MCF 10A (cell line): ENCODE results near the gene RNGTT. TPM values are rescaled to one million over a fixed set of nuclear protein-coding genes. Genes with fewer than 3 reads are reported as not detected.
"Not testable (repeated sequence)": the region's sequence is repeated elsewhere in the genome, so short reads cannot be mapped to it uniquely, and the experiment has no call there.

Source experiments
- BruUV-seq: library from RNA; stranded (reverse); fragments of 400-500 nt; replicated peaks from 2 replicates; lab custom pipeline; 2021; lab: Mats Ljungman, UMichigan
- CTCF ChIA-PET: fragments of 300-600 bp; sonication (Branson Sonifier 250); formaldehyde crosslinking; extraction: SDS; loops from one replicate; lab custom pipeline; 2021; ENCODE audit warnings: antibody characterized with exemption, inconsistent platforms; lab: Yijun Ruan, JAX
- POLR2A ChIA-PET: fragments of 300-600, 350-650 bp; sonication (Branson Sonifier 250); formaldehyde crosslinking; extraction: SDS; loops from one replicate; lab custom pipeline; 2020; ENCODE audit warnings: antibody characterized with exemption, inconsistent platforms; lab: Yijun Ruan, JAX
- DNase-seq: peaks from one replicate; pipeline ENCODE4 v3.0.0-alpha.2; 2018; ENCODE audit not compliant: unreplicated experiment
- H3K27ac Mint-ChIP-seq: one replicate; pipeline ENCODE4 v1.8.0; 2022; ENCODE audit warnings: mild to moderate bottlenecking, low read depth, mixed read lengths; ENCODE audit not compliant: unreplicated experiment
- H3K27me3 Mint-ChIP-seq: one replicate; pipeline ENCODE4 v1.8.0; 2022; ENCODE audit warnings: mixed read lengths; ENCODE audit not compliant: insufficient read depth, unreplicated experiment
- H3K36me3 Mint-ChIP-seq: one replicate; pipeline ENCODE4 v1.8.0; 2022; ENCODE audit warnings: mild to moderate bottlenecking, moderate library complexity, mixed read lengths; ENCODE audit not compliant: insufficient read depth, unreplicated experiment
- H3K4me1 Mint-ChIP-seq: one replicate; pipeline ENCODE4 v1.8.0; 2022; ENCODE audit warnings: mixed read lengths; ENCODE audit not compliant: insufficient read depth, unreplicated experiment
- H3K4me3 Mint-ChIP-seq: one replicate; pipeline ENCODE4 v1.8.0; 2022; ENCODE audit warnings: mild to moderate bottlenecking, moderate library complexity, mixed read lengths; ENCODE audit not compliant: unreplicated experiment
- H3K9me3 Mint-ChIP-seq: one replicate; pipeline ENCODE4 v1.8.0; 2022; ENCODE audit warnings: mixed read lengths; ENCODE audit not compliant: unreplicated experiment
- intact Hi-C: fragments of 100-400 bp; cut with micrococcal nuclease; formaldehyde crosslinking; loops from 2 replicates; pipeline ENCODE4 v1.14.1; 2022
- total RNA-seq: library from RNA; stranded (reverse); gene quantifications from 2 replicates; pipeline ENCODE4 v1.2.3, GENCODE V29; 2022
- TF ChIP-seq, protein P1 (sequence below): fragments of 200-600 bp; IDR thresholded peaks from one replicate; pipeline ENCODE4 v1.8.0; 2022; ENCODE audit warnings: antibody characterized with exemption, mild to moderate bottlenecking; ENCODE audit not compliant: unreplicated experiment

The RNGTT gene
- total RNA-seq, 1 experiment from 2014 or later: 14.6 TPM

DNA sequence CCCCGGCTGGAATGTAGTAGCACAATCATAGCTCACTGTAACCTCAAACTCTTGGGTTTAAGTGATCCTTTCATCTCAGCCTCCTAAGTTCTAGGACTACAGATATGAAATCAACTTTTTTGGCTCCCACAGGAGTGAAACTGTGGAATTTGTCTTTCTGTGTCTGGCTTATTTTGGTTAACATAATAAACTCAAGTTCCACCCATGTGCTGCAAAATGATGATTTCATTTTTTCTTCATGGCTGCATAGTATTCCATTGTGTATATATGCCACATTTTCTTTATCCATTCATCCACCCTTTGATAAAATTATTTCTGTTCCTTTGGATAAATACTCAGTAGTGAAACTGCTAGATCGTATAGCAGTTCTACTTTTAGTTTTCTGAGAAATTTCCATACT, 29.9 kb downstream of the RNGTT start:
- no peaks in the 10 kb centered on the region for H3K4me1 Mint-ChIP-seq
- BruUV-seq: no TSS peak
- POLR2A ChIA-PET: interaction anchor here (0.8 kb wide), 1 partner anchor 418 kb away, joined by 3 read pairs; no protein-coding TSS in a partner anchor
- intact Hi-C loops: no loop called here
- H3K27me3 Mint-ChIP-seq: no peaks in the 10 kb centered on the region
- no peak overlapping the region for H3K27ac Mint-ChIP-seq
- peaks cover 13% of the 10 kb centered on the region for H3K9me3 Mint-ChIP-seq
- H3K36me3 Mint-ChIP-seq: peaks cover 32% of the 10 kb centered on the region
- no peak overlapping the region for H3K4me3 Mint-ChIP-seq
- CTCF ChIA-PET: no interaction called here
- DNase-seq: no peak
- TF ChIP-seq, protein P1, sequence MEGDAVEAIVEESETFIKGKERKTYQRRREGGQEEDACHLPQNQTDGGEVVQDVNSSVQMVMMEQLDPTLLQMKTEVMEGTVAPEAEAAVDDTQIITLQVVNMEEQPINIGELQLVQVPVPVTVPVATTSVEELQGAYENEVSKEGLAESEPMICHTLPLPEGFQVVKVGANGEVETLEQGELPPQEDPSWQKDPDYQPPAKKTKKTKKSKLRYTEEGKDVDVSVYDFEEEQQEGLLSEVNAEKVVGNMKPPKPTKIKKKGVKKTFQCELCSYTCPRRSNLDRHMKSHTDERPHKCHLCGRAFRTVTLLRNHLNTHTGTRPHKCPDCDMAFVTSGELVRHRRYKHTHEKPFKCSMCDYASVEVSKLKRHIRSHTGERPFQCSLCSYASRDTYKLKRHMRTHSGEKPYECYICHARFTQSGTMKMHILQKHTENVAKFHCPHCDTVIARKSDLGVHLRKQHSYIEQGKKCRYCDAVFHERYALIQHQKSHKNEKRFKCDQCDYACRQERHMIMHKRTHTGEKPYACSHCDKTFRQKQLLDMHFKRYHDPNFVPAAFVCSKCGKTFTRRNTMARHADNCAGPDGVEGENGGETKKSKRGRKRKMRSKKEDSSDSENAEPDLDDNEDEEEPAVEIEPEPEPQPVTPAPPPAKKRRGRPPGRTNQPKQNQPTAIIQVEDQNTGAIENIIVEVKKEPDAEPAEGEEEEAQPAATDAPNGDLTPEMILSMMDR: no peak

DNA sequence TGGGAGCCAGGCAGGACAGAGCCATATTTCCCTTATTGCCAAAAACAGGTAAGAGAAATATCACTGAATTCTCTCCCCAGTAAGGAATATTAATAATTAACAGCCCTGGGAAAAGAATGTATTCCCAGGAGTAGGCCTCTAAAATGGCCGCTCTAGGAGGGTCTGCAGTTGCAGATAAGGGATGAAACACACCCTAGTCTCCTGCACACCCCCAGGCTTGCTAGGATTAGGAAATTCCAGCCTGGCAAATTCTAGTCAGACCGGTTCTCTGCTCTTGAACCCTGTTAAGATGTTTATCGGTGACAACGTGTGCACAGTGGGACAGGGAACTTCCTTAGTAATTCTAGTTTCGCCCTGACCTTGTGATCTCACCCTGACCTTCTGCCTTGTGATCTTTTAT, 31.4 kb downstream of the RNGTT start:
- H3K27ac Mint-ChIP-seq, intact Hi-C loops, H3K27me3 Mint-ChIP-seq, H3K4me3 Mint-ChIP-seq, H3K9me3 Mint-ChIP-seq, DNase-seq, BruUV-seq, H3K4me1 Mint-ChIP-seq, POLR2A ChIA-PET: not testable (repeated sequence)
- CTCF ChIA-PET: interaction anchor here (0.7 kb wide), 1 partner anchor 104 kb away, joined by 3 read pairs; no protein-coding TSS in a partner anchor
- peaks cover 23% of the 10 kb centered on the region for H3K36me3 Mint-ChIP-seq

DNA sequence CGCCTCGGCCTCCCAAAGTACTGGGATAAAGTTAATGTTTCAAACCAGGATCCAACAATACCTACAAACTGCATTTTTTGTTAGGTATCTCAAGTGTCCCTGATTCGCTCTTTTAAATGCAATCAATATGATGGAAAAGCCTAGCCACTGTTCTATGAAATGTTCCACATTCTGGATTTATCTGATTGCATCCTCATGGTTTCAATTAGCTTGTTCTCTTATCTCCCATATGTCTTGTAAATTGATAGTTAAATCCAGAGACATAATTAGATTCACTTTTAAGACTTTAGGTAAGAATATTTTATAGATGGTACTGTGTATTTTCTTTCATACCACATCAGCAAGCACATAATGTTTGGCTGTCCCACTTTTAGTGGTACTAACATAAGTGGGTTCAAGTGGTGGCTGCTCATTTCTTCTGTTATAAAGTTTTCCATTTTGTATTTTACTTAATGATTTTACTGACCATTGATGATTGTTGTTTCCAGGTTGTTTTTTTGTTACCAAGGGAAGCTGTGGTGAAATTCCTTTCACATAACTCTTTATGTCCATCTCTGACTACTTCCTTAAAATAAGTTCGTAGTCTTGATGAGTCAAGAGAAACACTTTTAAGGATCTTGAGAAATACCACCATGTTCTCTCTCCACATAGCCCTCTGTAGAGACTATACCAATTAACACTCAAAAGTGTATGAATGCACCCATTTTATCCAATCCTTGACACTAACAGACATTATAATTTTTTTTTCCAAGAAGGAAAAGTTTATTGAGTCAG, 40.5 kb downstream of the RNGTT start:
- intact Hi-C loops: no loop called here
- ChIA-PET POLR2A (no interaction called here), CTCF (no interaction called here)
- no peaks in the 10 kb centered on the region for H3K4me1 Mint-ChIP-seq
- H3K27me3 Mint-ChIP-seq: no peaks in the 10 kb centered on the region
- no peak overlapping the region for H3K4me3 Mint-ChIP-seq
- no peak overlapping the region for H3K27ac Mint-ChIP-seq
- TF ChIP-seq, protein P1: no peak
- no peak for DNase-seq
- H3K36me3 Mint-ChIP-seq: peaks cover 17% of the 10 kb centered on the region
- no peaks in the 10 kb centered on the region for H3K9me3 Mint-ChIP-seq
- BruUV-seq: no TSS peak

DNA sequence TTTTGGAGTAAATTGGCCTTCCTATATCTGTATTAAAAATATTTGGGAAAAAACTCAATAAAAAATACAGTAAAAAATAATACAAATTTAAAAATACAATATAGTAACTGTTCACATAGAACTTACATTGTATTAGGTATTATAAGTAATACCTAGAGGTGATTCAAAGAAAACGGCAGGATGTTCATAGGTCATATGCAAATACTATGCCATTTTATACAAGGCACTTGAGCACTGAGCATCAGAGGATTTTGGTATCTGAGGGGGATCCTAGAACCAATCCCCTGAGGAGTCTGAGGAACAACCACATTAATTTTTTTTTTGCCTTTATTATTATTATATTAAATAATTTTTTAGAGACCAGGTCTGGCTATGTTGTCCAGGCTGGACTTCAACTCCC, 41.7 kb downstream of the RNGTT start:
- H3K27me3 Mint-ChIP-seq: no peaks in the 10 kb centered on the region
- H3K36me3 Mint-ChIP-seq: peaks cover 17% of the 10 kb centered on the region
- H3K27ac Mint-ChIP-seq: no peak overlapping the region
- ChIA-PET CTCF (interaction anchor here (0.7 kb wide), 1 partner anchor 79 kb away, joined by 3 read pairs; no protein-coding TSS in a partner anchor), POLR2A (interaction anchor here (0.7 kb wide), 1 partner anchor 13 kb away, joined by 4 read pairs; no protein-coding TSS in a partner anchor)
- DNase-seq: no peak
- no TSS peak for BruUV-seq
- H3K4me1 Mint-ChIP-seq: no peaks in the 10 kb centered on the region
- no peaks in the 10 kb centered on the region for H3K9me3 Mint-ChIP-seq
- H3K4me3 Mint-ChIP-seq: no peak overlapping the region
- TF ChIP-seq, protein P1: no peak
- intact Hi-C loops: no loop called here
